ENCODE measurements around the gene JMJD1C.

JMJD1C gene

GRCh38 chr10:63464402-63465292 is 1.1 kb downstream of the JMJD1C start:
- Histone ChIP-seq H3K27me3 (replicated peaks; ENCODE audit: insufficient read depth, low read length) (no peaks in the 10 kb centered on the region), H2AFZ (ENCODE audit: low read length) (peak overlapping the region; percentile 77), H3F3A (ENCODE audit: insufficient read depth, low read length) (peaks cover 10% of the 10 kb centered on the region), H3K27ac (ENCODE audit: low read length) (no peak overlapping the region), H3K4me3 (ENCODE audit: low read length) (peak overlapping the region; percentile 90), H3K4me1 (ENCODE audit: low read length) (no peaks in the 10 kb centered on the region), H3K9ac (ENCODE audit: low read length) (peak overlapping the region; percentile 67; the same call in 1 of the 2 replicates), H3K9me3 (replicated peaks; ENCODE audit: insufficient read depth, low read length) (no peaks in the 10 kb centered on the region), H4K20me1 (ENCODE audit: insufficient read depth, low read length) (no peaks in the 10 kb centered on the region; the same call in 1 of the 2 replicates), H3K36me3 (replicated peaks; ENCODE audit: insufficient read depth, low read length) (no peaks in the 10 kb centered on the region), H3K4me2 (ENCODE audit: low read depth, low read length) (peak overlapping the region; percentile 81), H3K9me2 (replicated peaks; ENCODE audit: insufficient read depth, low read length) (no peaks in the 10 kb centered on the region), H3K79me2 (ENCODE audit: low read length) (peaks cover 74% of the 10 kb centered on the region)
- no peak for DNase-seq
- TF ChIP-seq CTCF (IDR thresholded peaks at IDR 0.05; ENCODE audit: low read length) (no peak), EZH2 (optimal IDR thresholded peaks at IDR 0.05; ENCODE audit: low read depth, low read length) (no peak), EZH2phosphoT487 (IDR thresholded peaks at IDR 0.05; ENCODE audit: low read length) (no peak)

GRCh38 chr10:63462442-63462841 is 3.3 kb downstream of the JMJD1C start:
- Histone ChIP-seq H3K4me2 (ENCODE audit: low read depth, low read length) (no peak overlapping the region), H3K36me3 (replicated peaks; ENCODE audit: insufficient read depth, low read length) (no peaks in the 10 kb centered on the region), H2AFZ (ENCODE audit: low read length) (no peak overlapping the region), H3K9me2 (replicated peaks; ENCODE audit: insufficient read depth, low read length) (no peaks in the 10 kb centered on the region), H3K79me2 (ENCODE audit: low read length) (peaks cover 79% of the 10 kb centered on the region), H3K4me1 (ENCODE audit: low read length) (no peaks in the 10 kb centered on the region), H3K9ac (ENCODE audit: low read length) (no peak overlapping the region), H3K4me3 (ENCODE audit: low read length) (no peak overlapping the region), H3K9me3 (replicated peaks; ENCODE audit: insufficient read depth, low read length) (no peaks in the 10 kb centered on the region), H3K27ac (ENCODE audit: low read length) (no peak overlapping the region), H3K27me3 (replicated peaks; ENCODE audit: insufficient read depth, low read length) (no peaks in the 10 kb centered on the region), H3F3A (ENCODE audit: insufficient read depth, low read length) (peaks cover 10% of the 10 kb centered on the region), H4K20me1 (ENCODE audit: insufficient read depth, low read length) (no peaks in the 10 kb centered on the region; the same call in 1 of the 2 replicates)
- DNase-seq: no peak
- TF ChIP-seq EZH2 (optimal IDR thresholded peaks at IDR 0.05; ENCODE audit: low read depth, low read length) (no peak), CTCF (IDR thresholded peaks at IDR 0.05; ENCODE audit: low read length) (no peak), EZH2phosphoT487 (IDR thresholded peaks at IDR 0.05; ENCODE audit: low read length) (no peak)

GRCh38 chr10:63458177-63458576 is 7.6 kb downstream of the JMJD1C start:
- no peaks in the 10 kb centered on the region for H3K9me2 ChIP-seq (replicated peaks; ENCODE audit: insufficient read depth, low read length)
- no peaks in the 10 kb centered on the region for H3K9me3 ChIP-seq (replicated peaks; ENCODE audit: insufficient read depth, low read length)
- H3F3A ChIP-seq (ENCODE audit: insufficient read depth, low read length): no peaks in the 10 kb centered on the region
- H3K36me3 ChIP-seq (replicated peaks; ENCODE audit: insufficient read depth, low read length): no peaks in the 10 kb centered on the region
- peaks cover 57% of the 10 kb centered on the region for H3K79me2 ChIP-seq (ENCODE audit: low read length)
- no peak for DNase-seq
- H3K9ac ChIP-seq (ENCODE audit: low read length): no peak overlapping the region
- no peak overlapping the region for H3K27ac ChIP-seq (ENCODE audit: low read length)
- no peak overlapping the region for H2AFZ ChIP-seq (ENCODE audit: low read length)
- no peaks in the 10 kb centered on the region for H3K27me3 ChIP-seq (replicated peaks; ENCODE audit: insufficient read depth, low read length)
- H3K4me1 ChIP-seq (ENCODE audit: low read length): no peaks in the 10 kb centered on the region
- no peaks in the 10 kb centered on the region; the same call in 1 of the 2 replicates for H4K20me1 ChIP-seq (ENCODE audit: insufficient read depth, low read length)
- no peak overlapping the region for H3K4me2 ChIP-seq (ENCODE audit: low read depth, low read length)
- no peak overlapping the region for H3K4me3 ChIP-seq (ENCODE audit: low read length)
- no peak for TF ChIP-seq EZH2 (optimal IDR thresholded peaks at IDR 0.05; ENCODE audit: low read depth, low read length)
- no peak for TF ChIP-seq EZH2phosphoT487 (IDR thresholded peaks at IDR 0.05; ENCODE audit: low read length)
- TF ChIP-seq CTCF (IDR thresholded peaks at IDR 0.05; ENCODE audit: low read length): no peak

All from MM.1S (cell line).